Activated CD4-positive, alpha-beta memory T cell treated with anti-CD3 and anti-CD28 coated beads, Interleukin-2, amount 10 ng/mL, durations not matched to agents 7 days and 5 days (primary cell): ENCODE results near the gene MRPL51. TPM values are rescaled to one million over a fixed set of nuclear protein-coding genes. Genes with fewer than 3 reads are reported as not detected.

Source experiments
- CTCF ChIA-PET: fragments of 350-600 bp; sonication (Branson Sonifier 250); formaldehyde crosslinking; loops from one replicate; lab custom pipeline; 2021; ENCODE audit warnings: antibody characterized with exemption, inconsistent platforms; lab: Charles Lee
- POLR2A ChIA-PET: fragments of 350-600 bp; sonication (Branson Sonifier 250); formaldehyde crosslinking; loops from one replicate; lab custom pipeline; 2021; ENCODE audit warnings: antibody characterized with exemption; lab: Charles Lee
- DNase-seq: peaks from one replicate; pipeline ENCODE4 v3.0.0-alpha.2; 2020
- H3K27ac Mint-ChIP-seq: one replicate; pipeline ENCODE4 v1.8.0; 2021; ENCODE audit warnings: mild to moderate bottlenecking, mixed read lengths
- H3K27me3 Mint-ChIP-seq: one replicate; pipeline ENCODE4 v1.8.0; 2021; ENCODE audit warnings: mixed read lengths
- H3K36me3 Mint-ChIP-seq: one replicate; pipeline ENCODE4 v1.8.0; 2021; ENCODE audit warnings: low read depth, mixed read lengths
- H3K4me1 Mint-ChIP-seq: one replicate; pipeline ENCODE4 v1.8.0; 2021; ENCODE audit warnings: mixed read lengths
- H3K4me3 Mint-ChIP-seq: one replicate; pipeline ENCODE4 v1.8.0; 2021; ENCODE audit warnings: mild to moderate bottlenecking, mixed read lengths
- H3K9me3 Mint-ChIP-seq: one replicate; pipeline ENCODE4 v1.8.0; 2021; ENCODE audit warnings: mixed read lengths
- total RNA-seq, 2 experiments: library from RNA; stranded (reverse); gene quantifications; one replicate each; pipeline ENCODE4 v1.2.3, GENCODE V29; 2021

MRPL51 gene
- total RNA-seq, 2 experiments from 2014 or later: 204 to 208 TPM

DNA sequence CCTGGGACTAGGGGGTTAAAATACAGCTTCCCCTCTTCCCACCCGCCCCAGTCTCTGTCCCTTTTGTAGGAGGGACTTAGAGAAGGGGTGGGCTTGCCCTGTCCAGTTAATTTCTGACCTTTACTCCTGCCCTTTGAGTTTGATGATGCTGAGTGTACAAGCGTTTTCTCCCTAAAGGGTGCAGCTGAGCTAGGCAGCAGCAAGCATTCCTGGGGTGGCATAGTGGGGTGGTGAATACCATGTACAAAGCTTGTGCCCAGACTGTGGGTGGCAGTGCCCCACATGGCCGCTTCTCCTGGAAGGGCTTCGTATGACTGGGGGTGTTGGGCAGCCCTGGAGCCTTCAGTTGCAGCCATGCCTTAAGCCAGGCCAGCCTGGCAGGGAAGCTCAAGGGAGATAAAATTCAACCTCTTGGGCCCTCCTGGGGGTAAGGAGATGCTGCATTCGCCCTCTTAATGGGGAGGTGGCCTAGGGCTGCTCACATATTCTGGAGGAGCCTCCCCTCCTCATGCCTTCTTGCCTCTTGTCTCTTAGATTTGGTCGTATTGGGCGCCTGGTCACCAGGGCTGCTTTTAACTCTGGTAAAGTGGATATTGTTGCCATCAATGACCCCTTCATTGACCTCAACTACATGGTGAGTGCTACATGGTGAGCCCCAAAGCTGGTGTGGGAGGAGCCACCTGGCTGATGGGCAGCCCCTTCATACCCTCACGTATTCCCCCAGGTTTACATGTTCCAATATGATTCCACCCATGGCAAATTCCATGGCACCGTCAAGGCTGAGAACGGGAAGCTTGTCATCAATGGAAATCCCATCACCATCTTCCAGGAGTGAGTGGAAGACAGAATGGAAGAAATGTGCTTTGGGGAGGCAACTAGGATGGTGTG lies 43.1 kb upstream of the MRPL51 start:
- Mint-ChIP-seq H3K4me3 (peak overlapping the region; percentile 96), H3K36me3 (peaks cover 85% of the 10 kb centered on the region), H3K27me3 (no peaks in the 10 kb centered on the region), H3K27ac (peak overlapping the region; percentile 97), H3K4me1 (peaks cover 69% of the 10 kb centered on the region), H3K9me3 (no peaks in the 10 kb centered on the region)
- POLR2A ChIA-PET: interaction anchor here (0.7 to 7.9 kb wide), 31 partner anchors 10 to 572 kb away, joined by 3 to 201 read pairs (median 9); partner anchors contain the start of genes CD27, CD4, CDCA3 and COPS7A
- CTCF ChIA-PET: interaction anchor here (0.6 to 3.3 kb wide), 13 partner anchors 15 to 1532 kb away, joined by 3 to 13 read pairs (median 4); partner anchors contain the start of genes IFFO1, MRPL51, SPSB2 and VAMP1
- DNase-seq: peak; percentile 24

DNA sequence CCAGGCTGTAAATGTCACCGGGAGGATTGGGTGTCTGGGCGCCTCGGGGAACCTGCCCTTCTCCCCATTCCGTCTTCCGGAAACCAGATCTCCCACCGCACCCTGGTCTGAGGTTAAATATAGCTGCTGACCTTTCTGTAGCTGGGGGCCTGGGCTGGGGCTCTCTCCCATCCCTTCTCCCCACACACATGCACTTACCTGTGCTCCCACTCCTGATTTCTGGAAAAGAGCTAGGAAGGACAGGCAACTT lies 42.6 kb upstream of the MRPL51 start:
- H3K27ac Mint-ChIP-seq: peak overlapping the region; percentile 97
- ChIA-PET POLR2A (interaction anchor here (0.7 to 7.9 kb wide), 31 partner anchors 9 to 572 kb away, joined by 3 to 201 read pairs (median 9); partner anchors contain the start of genes CD27, CD4, CDCA3 and COPS7A), CTCF (interaction anchor here (0.6 to 3.3 kb wide), 14 partner anchors 15 to 1532 kb away, joined by 3 to 13 read pairs (median 4); partner anchors contain the start of genes IFFO1, MRPL51, SPSB2 and VAMP1)
- no peaks in the 10 kb centered on the region for H3K27me3 Mint-ChIP-seq
- peaks cover 90% of the 10 kb centered on the region for H3K36me3 Mint-ChIP-seq
- peak overlapping the region; percentile 96 for H3K4me3 Mint-ChIP-seq
- DNase-seq: no peak
- H3K9me3 Mint-ChIP-seq: no peaks in the 10 kb centered on the region
- H3K4me1 Mint-ChIP-seq: peaks cover 66% of the 10 kb centered on the region

DNA sequence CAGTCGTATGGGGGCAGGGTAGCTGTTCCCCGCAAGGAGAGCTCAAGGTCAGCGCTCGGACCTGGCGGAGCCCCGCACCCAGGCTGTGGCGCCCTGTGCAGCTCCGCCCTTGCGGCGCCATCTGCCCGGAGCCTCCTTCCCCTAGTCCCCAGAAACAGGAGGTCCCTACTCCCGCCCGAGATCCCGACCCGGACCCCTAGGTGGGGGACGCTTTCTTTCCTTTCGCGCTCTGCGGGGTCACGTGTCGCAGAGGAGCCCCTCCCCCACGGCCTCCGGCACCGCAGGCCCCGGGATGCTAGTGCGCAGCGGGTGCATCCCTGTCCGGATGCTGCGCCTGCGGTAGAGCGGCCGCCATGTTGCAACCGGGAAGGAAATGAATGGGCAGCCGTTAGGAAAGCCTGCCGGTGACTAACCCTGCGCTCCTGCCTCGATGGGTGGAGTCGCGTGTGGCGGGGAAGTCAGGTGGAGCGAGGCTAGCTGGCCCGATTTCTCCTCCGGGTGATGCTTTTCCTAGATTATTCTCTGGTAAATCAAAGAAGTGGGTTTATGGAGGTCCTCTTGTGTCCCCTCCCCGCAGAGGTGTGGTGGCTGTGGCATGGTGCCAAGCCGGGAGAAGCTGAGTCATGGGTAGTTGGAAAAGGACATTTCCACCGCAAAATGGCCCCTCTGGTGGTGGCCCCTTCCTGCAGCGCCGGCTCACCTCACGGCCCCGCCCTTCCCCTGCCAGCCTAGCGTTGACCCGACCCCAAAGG lies 42.1 kb upstream of the MRPL51 start:
- H3K27me3 Mint-ChIP-seq: no peaks in the 10 kb centered on the region
- H3K36me3 Mint-ChIP-seq: peaks cover 90% of the 10 kb centered on the region
- no peaks in the 10 kb centered on the region for H3K9me3 Mint-ChIP-seq
- ChIA-PET CTCF (interaction anchor here (0.7 to 3.3 kb wide), 13 partner anchors 16 to 338 kb away, joined by 3 to 13 read pairs (median 4); partner anchors contain the start of genes MRPL51, SPSB2 and VAMP1), POLR2A (interaction anchor here (0.7 to 7.9 kb wide), 39 partner anchors 9 to 573 kb away, joined by 3 to 201 read pairs (median 7); partner anchors contain the start of genes C12orf57, CD27, CD4 and CDCA3)
- DNase-seq: peak; percentile 88
- H3K4me1 Mint-ChIP-seq: peaks cover 63% of the 10 kb centered on the region
- peak overlapping the region; percentile 97 for H3K27ac Mint-ChIP-seq
- peak overlapping the region; percentile 96 for H3K4me3 Mint-ChIP-seq

GRCh38 chr12:6534695-6534944 lies 41.6 kb upstream of the MRPL51 start:
- POLR2A ChIA-PET: interaction anchor here (0.9 to 7.9 kb wide), 32 partner anchors 8 to 409 kb away, joined by 3 to 201 read pairs (median 8); partner anchors contain the start of genes C12orf57, CD27, CD4 and CDCA3
- Mint-ChIP-seq H3K36me3 (peaks cover 90% of the 10 kb centered on the region), H3K27me3 (no peaks in the 10 kb centered on the region), H3K4me3 (peak overlapping the region; percentile 96), H3K4me1 (peaks cover 58% of the 10 kb centered on the region), H3K9me3 (no peaks in the 10 kb centered on the region), H3K27ac (peak overlapping the region; percentile 97)
- CTCF ChIA-PET: interaction anchor here (1.0 to 3.3 kb wide), 8 partner anchors 23 to 111 kb away, joined by 3 to 13 read pairs (median 6); partner anchors contain the start of genes MRPL51 and VAMP1
- DNase-seq: no peak

GRCh38 chr12:6533923-6534694 lies 41.0 kb upstream of the MRPL51 start, which contains the start of gene GAPDH:
TSS of gene GAPDH (plus strand) at chr12:6534517. CDS start at chr12:6534833, 316 bp downstream.
- H3K36me3 Mint-ChIP-seq: peaks cover 90% of the 10 kb centered on the region
- no peaks in the 10 kb centered on the region for H3K9me3 Mint-ChIP-seq
- no peaks in the 10 kb centered on the region for H3K27me3 Mint-ChIP-seq
- DNase-seq: peak; percentile 93
- POLR2A ChIA-PET: interaction anchor here (0.6 to 7.9 kb wide), 33 partner anchors 8 to 412 kb away, joined by 3 to 201 read pairs (median 7); partner anchors contain the start of genes C12orf57, CD27, CD4 and CDCA3
- H3K4me3 Mint-ChIP-seq: peak within 1 kb of the TSS; percentile 96
- H3K27ac Mint-ChIP-seq: peak within 1 kb of the TSS; percentile 97
- CTCF ChIA-PET: interaction anchor here (0.6 to 3.3 kb wide), 8 partner anchors 24 to 142 kb away, joined by 3 to 13 read pairs (median 6); partner anchors contain the start of genes MRPL51 and VAMP1
- H3K4me1 Mint-ChIP-seq: peaks cover 53% of the 10 kb centered on the region

GRCh38 chr12:6533653-6533922 lies 40.5 kb upstream of the MRPL51 start:
- POLR2A ChIA-PET: interaction anchor here (0.6 to 7.9 kb wide), 32 partner anchors 20 to 413 kb away, joined by 3 to 201 read pairs (median 7); partner anchors contain the start of genes C12orf57, CDCA3, COPS7A and IFFO1

DNA sequence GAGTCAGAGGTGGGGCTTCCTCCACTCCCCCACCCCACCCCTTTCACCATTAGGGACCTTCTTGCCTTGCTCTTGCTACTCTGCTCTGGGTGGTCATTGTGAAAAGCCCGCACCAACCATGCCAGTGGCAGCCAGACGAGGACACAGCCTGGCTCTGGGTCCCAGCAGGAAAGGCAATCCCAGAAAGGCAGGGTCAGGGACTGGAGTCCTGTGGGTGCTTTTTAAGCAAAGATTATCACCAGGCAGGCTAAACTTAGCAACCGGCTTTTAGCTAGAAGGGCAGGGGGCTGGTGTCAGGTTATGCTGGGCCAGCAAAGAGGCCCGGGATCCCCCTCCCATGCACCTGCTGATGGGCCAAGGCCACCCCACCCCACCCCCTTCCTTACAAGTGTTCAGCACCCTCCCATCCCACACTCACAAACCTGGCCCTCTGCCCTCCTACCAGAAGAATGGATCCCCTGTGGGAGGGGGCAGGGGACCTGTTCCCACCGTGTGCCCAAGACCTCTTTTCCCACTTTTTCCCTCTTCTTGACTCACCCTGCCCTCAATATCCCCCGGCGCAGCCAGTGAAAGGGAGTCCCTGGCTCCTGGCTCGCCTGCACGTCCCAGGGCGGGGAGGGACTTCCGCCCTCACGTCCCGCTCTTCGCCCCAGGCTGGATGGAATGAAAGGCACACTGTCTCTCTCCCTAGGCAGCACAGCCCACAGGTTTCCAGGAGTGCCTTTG lies 40.0 kb upstream of the MRPL51 start:
- POLR2A ChIA-PET: interaction anchor here (0.8 to 2.2 kb wide), 28 partner anchors 9 to 411 kb away, joined by 3 to 32 read pairs (median 6); partner anchors contain the start of genes C12orf57, CDCA3, MRPL51 and NOP2

More at GRCh38 chr12:6533653-6533922, 40.5 kb upstream of the MRPL51 start:
- peak overlapping the region; percentile 96 for H3K4me3 Mint-ChIP-seq
- peaks cover 90% of the 10 kb centered on the region for H3K36me3 Mint-ChIP-seq
- DNase-seq: no peak
- H3K27ac Mint-ChIP-seq: peak overlapping the region; percentile 97
- no peaks in the 10 kb centered on the region for H3K27me3 Mint-ChIP-seq
- CTCF ChIA-PET: interaction anchor here (0.6 to 3.3 kb wide), 7 partner anchors 19 to 142 kb away, joined by 3 to 11 read pairs (median 4); partner anchors contain the start of genes MRPL51 and VAMP1
- peaks cover 48% of the 10 kb centered on the region for H3K4me1 Mint-ChIP-seq
- H3K9me3 Mint-ChIP-seq: no peaks in the 10 kb centered on the region

GRCh38 chr12:6532051-6532926 lies 39.2 kb upstream of the MRPL51 start:
- H3K4me1 Mint-ChIP-seq: peaks cover 35% of the 10 kb centered on the region
- CTCF ChIA-PET: interaction anchor here (0.9 to 2.7 kb wide), 14 partner anchors 18 to 195 kb away, joined by 3 to 8 read pairs (median 4); partner anchors contain the start of genes MRPL51 and VAMP1

More for the DNA sequence above, 40.0 kb upstream of the MRPL51 start:
- CTCF ChIA-PET: interaction anchor here (0.9 to 2.7 kb wide), 13 partner anchors 18 to 196 kb away, joined by 3 to 8 read pairs (median 4); partner anchors contain the start of genes MRPL51 and VAMP1
- peak; percentile 58 for DNase-seq
- peak overlapping the region; percentile 97 for H3K27ac Mint-ChIP-seq
- H3K4me3 Mint-ChIP-seq: peak overlapping the region; percentile 96
- no peaks in the 10 kb centered on the region for H3K27me3 Mint-ChIP-seq
- peaks cover 90% of the 10 kb centered on the region for H3K36me3 Mint-ChIP-seq
- peaks cover 43% of the 10 kb centered on the region for H3K4me1 Mint-ChIP-seq
- H3K9me3 Mint-ChIP-seq: no peaks in the 10 kb centered on the region

DNA sequence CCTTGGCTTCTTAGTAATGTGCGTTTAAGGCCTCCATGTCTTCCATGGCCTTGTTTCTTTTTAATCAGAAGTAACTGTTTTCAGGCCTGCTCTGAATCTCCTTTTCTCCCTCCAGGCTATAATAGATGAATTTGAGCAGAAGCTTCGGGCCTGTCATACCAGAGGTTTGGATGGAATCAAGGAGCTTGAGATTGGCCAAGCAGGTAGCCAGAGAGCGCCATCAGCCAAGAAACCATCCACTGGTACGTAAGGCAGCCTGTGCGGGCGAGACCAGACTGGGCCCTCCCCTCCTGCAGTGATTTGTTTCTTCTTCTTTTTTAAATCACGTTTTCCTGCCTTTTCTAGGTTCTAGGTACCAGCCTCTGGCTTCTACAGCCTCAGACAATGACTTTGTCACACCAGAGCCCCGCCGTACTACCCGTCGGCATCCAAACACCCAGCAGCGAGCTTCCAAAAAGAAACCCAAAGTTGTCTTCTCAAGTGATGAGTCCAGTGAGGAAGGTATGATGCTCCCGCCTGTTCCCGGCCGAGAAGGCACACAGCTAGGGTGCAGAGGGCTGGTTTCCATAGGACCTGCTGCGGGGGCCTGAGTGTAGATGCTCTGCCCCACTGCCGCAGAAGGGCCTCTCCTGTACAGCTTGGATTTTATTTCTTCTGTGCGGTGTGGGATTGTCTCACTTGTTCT lies 37.7 kb upstream of the MRPL51 start:
- Mint-ChIP-seq H3K4me1 (peaks cover 24% of the 10 kb centered on the region), H3K4me3 (no peak overlapping the region), H3K27me3 (no peaks in the 10 kb centered on the region), H3K27ac (peak overlapping the region; percentile 13), H3K9me3 (no peaks in the 10 kb centered on the region), H3K36me3 (peaks cover 90% of the 10 kb centered on the region)
- ChIA-PET POLR2A (interaction anchor here (2.0 to 2.2 kb wide), 2 partner anchors 31 to 38 kb away, joined by 9 to 24 read pairs; partner anchors contain the start of gene MRPL51), CTCF (interaction anchor here (1.5 to 2.7 kb wide), 2 partner anchors 16 to 23 kb away, joined by 3 to 8 read pairs; no protein-coding TSS in a partner anchor)
- DNase-seq: no peak

More at GRCh38 chr12:6532051-6532926, 39.2 kb upstream of the MRPL51 start:
- Mint-ChIP-seq H3K4me3 (peak overlapping the region; percentile 96), H3K36me3 (peaks cover 90% of the 10 kb centered on the region), H3K27ac (peak overlapping the region; percentile 97), H3K9me3 (no peaks in the 10 kb centered on the region), H3K27me3 (no peaks in the 10 kb centered on the region)
- POLR2A ChIA-PET: interaction anchor here (0.5 to 2.2 kb wide), 33 partner anchors 9 to 412 kb away, joined by 3 to 32 read pairs (median 5); partner anchors contain the start of genes C12orf57, CDCA3, MRPL51 and NOP2
- peak; percentile 91 for DNase-seq
